Subcutaneous adipose tissue (tissue), 4 donors: ENCODE results near the gene AQP2. TPM values are rescaled to one million over a fixed set of nuclear protein-coding genes. Genes with fewer than 3 reads are reported as not detected.

Experiments
- CTCF ChIP-seq: fragments of 450-650 bp; IDR thresholded peaks from one replicate; pipeline ENCODE4 v1.5.1; 2016; ENCODE audit warnings: low read depth, mild to moderate bottlenecking, control low read depth, antibody characterized with exemption, moderate library complexity
- total RNA-seq, 4 donors: library from RNA; depleted of rRNA; stranded (reverse); fragments of >200 nt; gene quantifications; one replicate each; pipeline ENCODE4 v1.1.0, GENCODE V29; 2016

AQP2 gene
- total RNA-seq, 4 donors from 2014 or later: not detected

DNA sequence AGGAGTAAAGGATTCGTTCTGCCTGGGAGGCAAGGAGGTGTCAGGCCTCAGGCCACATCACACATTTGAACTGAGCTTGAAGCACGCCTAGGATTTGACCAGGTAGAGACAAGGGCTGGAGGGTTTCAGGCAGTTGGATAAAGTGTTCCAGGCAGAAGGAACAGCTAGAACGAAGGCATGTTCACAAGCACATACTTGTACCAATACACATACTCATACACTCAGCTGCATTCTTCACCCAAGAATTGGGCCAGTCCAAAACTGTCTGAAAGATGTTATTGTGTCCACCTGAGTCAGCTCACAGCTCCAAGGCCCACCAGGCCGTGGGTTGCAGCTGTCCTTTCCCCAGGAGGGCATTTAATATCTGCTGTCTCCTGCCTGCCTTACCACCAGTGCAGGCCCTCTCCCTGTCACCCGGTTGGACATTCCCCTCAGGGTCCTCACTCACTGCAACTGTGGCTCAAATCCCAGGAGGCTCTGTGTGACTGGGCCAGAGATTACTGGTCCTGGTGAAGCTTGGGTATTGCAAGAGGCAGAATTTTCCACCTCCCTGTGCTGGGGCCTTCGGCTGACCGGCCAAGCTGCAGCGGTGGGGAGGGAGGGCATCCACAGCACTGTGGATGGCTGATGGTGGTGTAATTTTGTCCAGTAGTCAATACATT, 12.8 kb upstream of the AQP2 start:
- TF ChIP-seq CTCF: no peak

GRCh38 chr12:49939307-49939706, 11.2 kb upstream of the AQP2 start:
- no peak for TF ChIP-seq CTCF

GRCh38 chr12:49939707-49940106, 10.8 kb upstream of the AQP2 start:
- TF ChIP-seq CTCF: no peak

- no peak for TF ChIP-seq CTCF
These were observed 8.7 kb upstream of the AQP2 start for GRCh38 chr12:49941556-49942511.

DNA sequence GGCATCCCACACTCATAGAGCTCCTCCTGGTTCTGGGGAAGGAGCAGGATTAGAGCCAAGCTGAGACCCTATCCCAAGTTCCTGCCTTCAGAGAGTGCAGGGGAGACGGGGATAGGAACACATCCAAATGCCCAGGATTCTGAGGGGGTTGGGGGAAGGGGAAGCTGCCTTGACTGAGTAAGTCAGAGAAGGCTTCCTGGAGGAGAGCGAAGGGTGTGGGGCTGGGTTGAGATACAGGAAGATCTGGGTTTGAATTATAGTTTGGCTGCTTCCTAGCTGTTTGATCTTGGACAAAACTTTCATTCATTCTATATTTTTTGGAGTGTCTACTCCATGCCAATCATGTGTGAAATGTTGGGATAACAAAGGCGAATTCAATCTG, 8.0 kb upstream of the AQP2 start:
- TF ChIP-seq CTCF: no peak

- TF ChIP-seq CTCF: no peak
These were observed 7.5 kb upstream of the AQP2 start for GRCh38 chr12:49942921-49943624.

DNA sequence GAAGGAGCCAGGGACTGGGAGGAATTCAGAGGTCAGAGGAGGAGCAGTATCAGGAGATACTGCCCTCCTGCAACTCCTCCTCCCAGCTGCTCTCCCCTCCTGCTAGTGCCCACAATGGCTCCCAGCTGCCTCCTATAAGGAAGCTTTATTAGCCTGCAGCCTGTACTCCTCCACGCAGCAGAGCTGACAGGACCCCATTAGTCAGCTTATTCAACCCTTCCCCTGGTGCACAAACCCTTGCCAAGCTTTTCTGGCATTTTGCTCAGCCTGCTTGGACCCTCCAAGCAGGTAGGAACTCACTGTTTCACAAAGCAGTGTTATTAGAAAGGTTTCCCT, 6.9 kb upstream of the AQP2 start:
- TF ChIP-seq CTCF: no peak
